NCI-H526 treated with DMSO at 0.1 percent for 48 hours (cell line): ENCODE measurements around the gene STON2.

ENCODE experiments used
- DNase-seq: peaks from one replicate; lab custom pipeline; 2025; lab: John Stamatoyannopoulos, UW

STON2 gene

GRCh38 chr14:81301813-81302212 is 98.3 kb downstream of the STON2 start:
- DNase-seq = no peak

GRCh38 chr14:81301371-81301770 is 98.8 kb downstream of the STON2 start:
- DNase-seq = no peak

DNA sequence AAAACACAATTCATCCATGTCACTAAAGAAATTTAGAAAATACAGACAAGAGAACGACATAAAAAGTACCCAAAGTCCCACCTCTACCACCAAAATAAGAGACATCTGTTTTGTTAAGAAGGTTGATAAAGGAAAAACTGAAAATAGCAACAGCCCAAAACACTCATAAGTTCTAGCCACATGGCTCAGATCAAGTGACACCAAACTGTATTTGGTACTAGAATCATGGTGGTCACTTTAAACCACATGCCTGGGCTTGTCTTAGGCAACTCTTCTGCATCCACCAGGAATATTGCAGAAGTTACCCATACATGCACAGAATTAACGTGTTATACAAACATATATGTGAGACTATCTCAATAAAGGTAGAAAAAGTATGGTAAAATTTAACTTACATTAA is 101.2 kb downstream of the STON2 start:
- DNase-seq = no peak

GRCh38 chr14:81298122-81298521 is 102.0 kb downstream of the STON2 start:
- DNase-seq = no peak

DNA sequence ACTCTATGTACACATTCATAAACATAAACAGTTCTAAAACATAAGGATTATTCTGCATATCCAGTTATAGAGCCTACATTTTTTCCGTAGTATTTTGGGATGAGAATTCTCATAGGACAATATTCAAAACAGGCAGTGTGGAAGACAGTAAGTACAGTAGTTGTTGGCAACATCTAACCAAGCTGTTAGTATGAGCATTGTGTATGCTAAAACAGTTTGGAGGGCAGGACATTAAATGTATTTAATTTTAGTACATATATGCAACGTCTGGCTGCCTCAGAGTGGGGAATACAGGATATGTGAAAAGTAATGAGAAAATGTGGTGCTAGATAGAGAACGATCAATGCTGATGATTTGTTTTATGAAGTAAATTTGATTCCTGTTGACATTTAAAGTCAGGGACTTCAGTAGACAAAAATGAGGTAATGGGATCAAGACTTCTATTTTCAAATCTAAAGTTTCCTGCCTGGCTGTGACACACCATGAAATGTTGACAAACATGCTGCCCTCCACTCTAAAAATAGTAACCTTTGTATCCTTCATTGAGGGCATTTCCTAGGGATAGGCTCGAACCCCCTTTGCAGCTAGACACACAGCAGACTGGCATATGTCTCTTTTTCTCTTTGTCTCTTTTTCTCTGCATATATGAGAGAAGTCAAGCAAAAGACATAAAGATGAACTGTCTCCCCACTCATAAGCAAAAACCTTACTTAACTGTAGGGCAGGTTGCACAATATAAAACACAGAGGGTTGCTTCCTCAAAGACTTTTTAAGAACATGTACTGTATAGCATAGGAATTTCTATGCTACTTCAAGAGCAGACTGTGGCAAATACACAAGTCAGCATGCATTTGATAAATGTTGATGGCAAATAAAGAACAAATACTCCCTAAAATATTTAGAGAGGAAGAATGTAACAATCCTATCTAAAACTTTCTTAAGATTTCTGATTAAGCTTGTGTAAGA is 103.9 kb downstream of the STON2 start:
- no peak for DNase-seq

DNA sequence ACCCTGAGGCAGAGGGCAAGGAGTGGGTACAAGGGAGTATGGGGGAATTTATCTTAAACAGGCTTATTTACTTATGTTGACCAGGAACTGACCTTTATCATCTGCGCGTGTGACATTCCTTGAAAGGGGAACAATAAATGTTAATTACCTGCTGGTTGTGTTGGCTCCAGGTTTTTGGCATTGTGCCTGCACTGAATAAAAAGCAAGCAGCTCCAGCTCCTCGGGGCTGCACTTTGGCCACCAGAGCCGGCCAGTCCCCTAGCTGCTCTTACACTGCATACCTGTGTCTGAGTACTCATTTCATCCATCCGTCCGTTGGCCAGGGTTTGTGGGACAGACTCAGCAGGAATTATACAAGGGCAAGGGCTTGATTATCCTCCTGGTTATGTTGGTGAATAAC is 110.6 kb downstream of the STON2 start:
- DNase-seq = no peak

- no peak for DNase-seq
These were observed 113.4 kb downstream of the STON2 start for GRCh38 chr14:81286574-81287370.

DNA sequence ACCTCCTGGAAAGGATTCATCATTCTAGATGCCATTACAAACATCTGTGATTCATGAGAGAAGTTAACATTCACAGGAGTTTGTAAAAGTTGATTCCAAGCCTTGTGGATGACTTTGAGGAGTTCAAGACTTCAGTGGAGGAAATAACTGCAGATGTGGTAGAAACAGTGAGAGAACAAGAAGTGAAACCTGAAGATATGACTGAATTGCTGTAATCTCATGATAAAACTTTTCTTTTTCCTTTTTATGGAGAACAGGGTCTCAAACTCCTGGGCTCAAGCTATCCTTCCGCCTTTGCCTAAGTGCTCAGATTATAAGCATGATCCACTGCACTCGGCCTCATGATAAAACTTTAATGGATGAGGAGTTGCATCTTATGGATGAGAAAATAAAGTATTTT is 114.9 kb downstream of the STON2 start:
- no peak for DNase-seq

DNA sequence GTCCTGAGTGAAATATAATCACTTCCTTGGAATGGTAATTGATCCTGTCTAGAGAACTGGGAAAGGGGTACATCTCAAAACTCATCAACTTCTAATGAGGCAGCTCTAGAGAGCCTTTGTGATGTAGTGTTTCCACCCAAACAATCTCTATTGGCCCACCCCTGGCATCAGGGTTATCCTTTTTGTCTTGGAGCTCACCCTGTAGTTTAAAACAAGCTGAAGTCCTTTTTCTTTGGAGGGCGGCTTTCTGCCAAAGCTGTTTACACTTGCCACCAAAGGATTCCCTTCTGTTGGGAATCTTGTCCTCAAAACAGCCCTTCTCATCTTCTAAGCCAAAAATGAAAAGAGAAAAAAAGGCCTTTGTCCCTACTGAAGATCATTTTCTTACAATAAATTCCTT is 118.8 kb downstream of the STON2 start:
- no peak for DNase-seq

DNA sequence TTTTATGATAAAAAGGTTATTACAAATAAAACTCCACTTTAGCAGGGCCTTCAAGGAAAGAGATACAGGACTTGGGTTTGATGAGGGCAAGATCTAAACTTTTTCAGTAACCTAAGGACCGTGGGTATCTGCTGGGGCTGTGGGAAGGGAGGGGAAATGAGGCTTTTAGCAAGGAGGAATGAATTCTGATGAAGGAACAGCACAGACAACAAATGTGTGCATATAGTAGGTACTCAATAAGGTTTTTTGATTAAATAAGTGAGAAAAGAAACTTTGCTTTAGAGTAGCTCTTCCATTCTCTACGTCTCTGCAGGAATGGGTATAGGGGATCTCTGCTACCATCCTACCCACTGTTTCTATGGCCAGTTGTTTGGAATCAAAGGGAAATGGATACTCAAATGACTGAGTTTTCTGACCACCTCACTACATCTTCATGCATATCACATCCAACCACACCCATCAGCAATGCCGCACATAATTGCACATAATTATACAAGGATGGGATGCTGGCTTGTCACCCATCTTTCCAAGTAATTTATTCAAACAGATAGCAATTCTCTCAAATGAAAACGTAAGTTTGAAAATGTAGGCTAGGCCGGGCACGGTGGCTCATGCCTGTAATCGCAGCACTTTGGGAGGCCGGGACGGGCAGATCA is 119.9 kb downstream of the STON2 start:
- DNase-seq = no peak

DNA sequence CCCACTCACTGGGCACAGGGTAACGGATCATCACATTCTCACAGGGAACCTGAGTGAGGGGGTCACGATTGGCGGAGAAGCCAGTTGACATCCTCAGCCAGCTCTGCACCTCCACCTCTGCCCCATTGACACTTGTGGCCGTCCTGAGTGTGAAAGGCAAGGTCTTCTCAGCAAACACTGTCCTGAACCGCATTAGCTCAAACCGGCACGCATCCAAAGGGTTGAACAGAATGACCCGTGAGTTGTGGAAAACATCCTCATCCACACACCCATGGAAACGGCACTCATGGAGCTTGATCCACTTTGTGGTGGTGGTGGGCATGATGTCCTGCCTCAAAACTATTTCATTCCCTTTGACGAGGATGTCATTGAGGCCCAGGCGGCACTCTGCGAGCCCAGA is 123.0 kb downstream of the STON2 start:
- DNase-seq = no peak

DNA sequence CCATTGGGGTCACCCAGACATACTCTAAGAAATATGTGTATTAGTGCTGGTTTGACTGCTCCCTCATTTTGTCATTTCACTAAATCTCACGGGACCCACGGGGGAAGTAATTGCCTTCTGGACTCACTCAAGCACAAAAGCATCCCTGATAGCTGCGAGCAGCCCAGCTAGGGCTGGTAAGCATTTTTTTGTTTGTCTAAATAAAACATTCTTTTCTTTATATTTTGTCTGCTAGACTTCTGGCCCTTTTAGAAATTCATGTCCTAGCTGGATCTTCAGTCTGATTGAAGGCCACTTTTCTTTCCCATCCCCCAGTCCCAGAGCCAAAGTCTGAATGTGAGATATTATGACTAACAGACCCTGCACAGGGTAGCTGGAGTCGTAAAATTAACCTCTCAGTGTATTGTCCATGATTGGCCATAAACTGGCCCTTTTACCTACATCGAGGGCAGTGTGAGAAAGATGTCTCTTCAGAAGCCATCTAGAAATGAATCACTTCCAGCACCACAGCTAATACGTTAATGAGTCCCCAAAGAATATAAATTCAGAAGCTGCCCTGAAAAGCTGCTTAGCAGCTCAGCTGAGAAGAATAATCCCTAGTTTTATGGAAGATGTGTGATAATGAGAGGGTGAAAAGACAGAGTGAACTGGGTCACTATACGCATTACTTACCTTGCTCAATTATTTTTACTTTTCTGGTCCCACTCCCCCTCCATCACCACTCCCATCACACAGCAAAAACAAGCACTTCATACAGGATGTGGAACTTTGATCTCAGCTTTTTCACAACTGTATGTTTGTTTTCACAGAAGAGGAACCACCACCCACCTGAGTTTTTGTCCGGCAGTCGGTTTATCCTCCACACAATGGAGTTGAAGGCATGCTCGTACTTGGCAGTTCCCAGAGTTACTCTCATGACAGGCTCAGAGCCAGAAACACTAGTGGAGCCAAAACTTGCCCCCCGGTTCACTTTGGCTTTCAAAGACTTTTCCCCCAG is 123.8 kb downstream of the STON2 start:
- no peak for DNase-seq

DNA sequence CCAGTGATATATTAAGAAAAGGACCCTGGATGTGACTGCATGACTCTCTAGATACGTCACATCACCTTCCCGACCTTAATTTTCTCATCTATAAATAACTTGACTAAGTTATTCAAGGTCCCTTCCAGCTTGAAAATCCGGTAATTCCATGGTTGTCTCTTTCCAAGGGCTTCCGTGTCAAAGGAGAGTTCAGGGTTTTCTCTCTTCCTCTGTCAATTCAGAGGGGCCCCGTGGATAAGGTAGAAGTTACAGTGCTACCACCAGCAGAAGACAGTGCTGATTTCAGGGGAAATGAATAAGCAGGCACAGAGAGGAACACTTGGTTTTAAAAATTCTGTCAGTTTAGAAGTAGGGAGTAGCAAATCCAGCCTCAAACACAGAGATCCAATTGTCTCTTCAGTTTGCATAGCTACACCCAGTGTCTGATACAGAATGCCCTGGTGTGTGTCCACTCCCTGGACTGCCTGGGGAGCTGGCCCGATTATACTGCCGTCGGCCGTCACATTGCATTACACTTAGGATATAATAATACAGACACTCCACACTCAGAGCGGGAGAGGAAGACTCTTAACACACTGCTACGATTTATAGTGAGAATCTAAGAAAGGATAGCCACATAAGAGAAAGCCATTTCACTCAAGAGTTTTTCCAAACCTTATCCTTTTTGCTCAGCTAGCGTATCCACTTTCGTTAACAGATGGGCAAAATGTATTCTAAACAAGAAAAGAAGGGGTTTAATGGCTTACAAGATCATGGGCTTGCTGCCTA is 124.6 kb downstream of the STON2 start:
- no peak for DNase-seq

GRCh38 chr14:81273961-81274575 is 126.1 kb downstream of the STON2 start:
- DNase-seq = no peak

DNA sequence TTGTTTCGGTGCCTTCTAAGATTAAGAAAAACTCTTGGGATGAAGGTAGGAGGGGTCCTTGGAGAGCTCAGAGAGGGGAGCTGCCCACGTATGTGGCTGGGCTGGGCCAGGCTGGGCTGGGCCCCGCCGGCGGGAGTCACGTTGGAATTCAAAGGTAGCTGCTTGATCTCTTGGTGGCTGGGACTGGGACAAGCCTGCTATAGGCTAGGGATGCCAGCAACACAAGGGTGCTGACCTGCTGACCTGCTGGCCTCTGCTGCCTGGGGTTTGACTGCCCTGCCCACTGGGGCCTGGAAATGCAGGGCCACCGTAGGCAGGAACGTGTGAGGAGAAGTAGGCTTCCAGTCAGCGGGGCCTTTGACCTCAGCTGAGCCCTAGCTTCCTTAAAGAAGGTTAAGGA is 126.6 kb downstream of the STON2 start:
- DNase-seq = no peak

DNA sequence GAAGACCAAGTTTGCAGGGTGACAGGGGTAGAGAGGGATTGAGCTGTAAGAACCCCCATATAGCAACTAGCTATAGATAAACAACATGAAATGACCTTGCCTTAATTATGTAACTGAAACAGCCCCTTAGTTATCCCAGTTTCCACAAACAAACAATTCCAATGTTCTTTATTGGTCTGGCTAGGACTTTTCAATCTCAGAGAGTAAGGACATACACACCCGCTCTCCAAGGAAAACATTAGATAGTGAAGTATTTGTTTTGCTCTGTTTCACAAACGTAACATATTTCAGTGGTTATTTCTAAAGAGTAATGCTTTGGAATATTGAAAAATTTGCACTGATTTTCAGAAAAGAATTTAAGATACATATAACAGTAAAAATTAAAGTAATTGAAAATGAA is 127.8 kb downstream of the STON2 start:
- DNase-seq = no peak

- no peak for DNase-seq
These were observed 130.1 kb downstream of the STON2 start for GRCh38 chr14:81269979-81270375.

DNA sequence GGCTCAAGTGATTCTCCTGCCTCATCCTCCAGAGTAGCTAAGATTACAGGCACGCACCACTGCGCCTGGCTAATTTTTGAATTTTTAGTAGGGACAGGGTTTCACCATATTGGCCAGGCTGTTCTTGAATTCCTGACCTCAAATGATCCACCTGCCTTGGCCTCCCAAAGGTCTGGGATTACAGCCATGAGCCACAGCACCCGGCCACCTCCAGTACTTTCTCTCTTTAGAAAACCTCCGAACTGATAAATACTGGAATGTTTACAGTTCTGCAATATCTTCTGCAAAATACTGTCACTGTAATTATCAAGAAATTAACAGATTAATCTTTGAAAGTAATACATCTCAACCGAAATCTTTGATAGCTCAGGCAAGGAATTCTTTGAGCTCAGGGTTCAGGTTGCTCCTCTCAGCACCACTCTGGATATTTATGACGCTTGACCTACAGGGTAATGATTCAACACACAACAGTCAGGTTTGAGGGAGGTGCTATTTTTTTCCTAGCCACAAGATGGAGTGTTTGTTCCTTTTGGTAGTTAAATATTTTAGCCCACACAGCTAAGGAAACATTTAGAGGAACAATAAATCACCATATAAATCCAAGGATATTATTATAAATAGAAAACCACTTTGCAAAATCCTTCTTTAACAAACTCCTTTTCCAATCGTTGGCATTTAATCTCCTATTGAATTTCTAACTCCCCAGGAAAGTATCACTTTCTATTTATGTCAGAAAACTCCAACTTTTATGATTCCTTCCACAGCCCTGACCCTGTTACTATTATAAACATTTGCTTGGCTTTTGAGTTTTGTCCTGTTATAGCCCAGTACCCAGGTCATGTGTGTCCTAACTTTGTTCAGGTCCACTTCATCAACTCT is 130.8 kb downstream of the STON2 start:
- peak; percentile 46 for DNase-seq

GRCh38 chr14:81268016-81268416 is 132.1 kb downstream of the STON2 start:
- no peak for DNase-seq
